GM12801 (cell line): ENCODE results near the gene POLR2L.

Experiments
- CTCF ChIP-seq: IDR thresholded peaks from one replicate; pipeline ENCODE4 v1.5.1; 2011; ENCODE audit warnings: control low read depth; ENCODE audit not compliant: insufficient read length; ENCODE audit errors: extremely low read depth

POLR2L gene

GRCh38 chr11:847876-848275, 5.5 kb upstream of the POLR2L start:
- TF ChIP-seq CTCF, result no peak

- no peak for TF ChIP-seq CTCF
Observed at GRCh38 chr11:846496-847098, 4.3 kb upstream of the POLR2L start.

- no peak for TF ChIP-seq CTCF
Observed at GRCh38 chr11:845872-846495, 3.7 kb upstream of the POLR2L start.

- no peak for TF ChIP-seq CTCF
Observed at GRCh38 chr11:844693-845644, 2.6 kb upstream of the POLR2L start.

- no peak for TF ChIP-seq CTCF
Observed at GRCh38 chr11:843818-844692, 1.7 kb upstream of the POLR2L start.

GRCh38 chr11:843086-843734, 881 bp upstream of the POLR2L start:
- TF ChIP-seq CTCF, result no peak
